Left ventricle myocardium inferior (tissue), 1 donor: Measurements from ENCODE around the gene IQCH. TPM values are rescaled to one million over a fixed set of nuclear protein-coding genes. Genes with fewer than 3 reads are reported as not detected.

Experiments
- DNase-seq: peaks from one replicate; pipeline ENCODE4 v3.0.0-alpha.2; 2020
- H3K27ac ChIP-seq: fragments of 200-600 bp; replicated peaks from 2 replicates; pipeline ENCODE4 v1.8.0; 2021
- H3K27me3 ChIP-seq: fragments of 200-600 bp; 2 replicates; pipeline ENCODE4 v1.8.0; 2021; ENCODE audit warnings: low read depth
- H3K36me3 ChIP-seq: fragments of 200-600 bp; 2 replicates; pipeline ENCODE4 v1.8.0; 2021
- H3K4me1 ChIP-seq: fragments of 200-600 bp; 2 replicates; pipeline ENCODE4 v1.8.0; 2021
- H3K4me3 ChIP-seq: fragments of 200-600 bp; 2 replicates; pipeline ENCODE4 v1.8.0; 2021; ENCODE audit warnings: mild to moderate bottlenecking, moderate library complexity
- H3K9me3 ChIP-seq: fragments of 200-600 bp; replicated peaks from 2 replicates; pipeline ENCODE4 v1.8.0; 2021
- CTCF ChIP-seq: fragments of 200-600 bp; IDR thresholded peaks from 2 replicates; pipeline ENCODE4 v1.8.0; 2021; ENCODE audit warnings: antibody characterized with exemption, mild to moderate bottlenecking, borderline replicate concordance
- intact Hi-C: fragments of 100-400 bp; cut with micrococcal nuclease; formaldehyde crosslinking; loops from one replicate; pipeline ENCODE4 v1.11.0; 2022
- total RNA-seq: library from RNA; stranded (reverse); fragmentation: NEBNext Ultra II Directional; extraction: Animal tissue kit (Norgen Biotek cat#: 25700); gene quantifications from one replicate; pipeline ENCODE4 v1.2.1, GENCODE V29; 2021
- donor health status: DM: no; HTN: yes; CAD: no; lungs with severe emphysema.

IQCH gene
- total RNA-seq, 1 donor from 2014 or later: 1.1 TPM

GRCh38 chr15:67319961-67320360 is 65.4 kb downstream of the IQCH start:
- no peak for DNase-seq
- no peaks in the 10 kb centered on the region for H3K36me3 ChIP-seq
- H3K9me3 ChIP-seq: peaks cover 7% of the 10 kb centered on the region
- H3K27ac ChIP-seq: no peak overlapping the region
- no peak overlapping the region for H3K4me3 ChIP-seq
- TF ChIP-seq CTCF: no peak
- intact Hi-C loops: no loop called here
- H3K27me3 ChIP-seq: no peaks in the 10 kb centered on the region
- no peaks in the 10 kb centered on the region for H3K4me1 ChIP-seq

- intact Hi-C loops: no loop called here
- Histone ChIP-seq H3K9me3 (peaks cover 7% of the 10 kb centered on the region), H3K27ac (no peak overlapping the region), H3K4me1 (no peaks in the 10 kb centered on the region), H3K4me3 (no peak overlapping the region), H3K27me3 (no peaks in the 10 kb centered on the region), H3K36me3 (no peaks in the 10 kb centered on the region)
- TF ChIP-seq CTCF: no peak
- DNase-seq: no peak
Observed at GRCh38 chr15:67321352-67321751, 66.8 kb downstream of the IQCH start.

- no peak overlapping the region for H3K4me3 ChIP-seq
- intact Hi-C loops: no loop called here
- no peaks in the 10 kb centered on the region for H3K36me3 ChIP-seq
- no peaks in the 10 kb centered on the region for H3K4me1 ChIP-seq
- H3K27me3 ChIP-seq: no peaks in the 10 kb centered on the region
- no peak overlapping the region for H3K27ac ChIP-seq
- no peak for TF ChIP-seq CTCF
- DNase-seq: no peak
- peaks cover 14% of the 10 kb centered on the region for H3K9me3 ChIP-seq
Observed at GRCh38 chr15:67322481-67322880, 67.9 kb downstream of the IQCH start.

GRCh38 chr15:67327312-67327711 is 72.7 kb downstream of the IQCH start:
- DNase-seq: no peak
- Histone ChIP-seq H3K36me3 (no peaks in the 10 kb centered on the region), H3K9me3 (peaks cover 18% of the 10 kb centered on the region), H3K27me3 (no peaks in the 10 kb centered on the region), H3K4me3 (no peak overlapping the region), H3K4me1 (no peaks in the 10 kb centered on the region), H3K27ac (no peak overlapping the region)
- no peak for TF ChIP-seq CTCF
- intact Hi-C loops: no loop called here

GRCh38 chr15:67327737-67328136 is 73.2 kb downstream of the IQCH start:
- Histone ChIP-seq H3K27me3 (no peaks in the 10 kb centered on the region), H3K9me3 (peaks cover 13% of the 10 kb centered on the region), H3K36me3 (no peaks in the 10 kb centered on the region), H3K4me1 (no peaks in the 10 kb centered on the region), H3K4me3 (no peak overlapping the region), H3K27ac (no peak overlapping the region)
- intact Hi-C loops: no loop called here
- TF ChIP-seq CTCF: no peak
- DNase-seq: no peak
